Measurements from ENCODE around the gene FOXQ1. TPM values are rescaled to one million over a fixed set of nuclear protein-coding genes. Genes with fewer than 3 reads are reported as not detected.

Gene FOXQ1
- total RNA-seq, 2 experiments from 2014 or later = not detected

DNA sequence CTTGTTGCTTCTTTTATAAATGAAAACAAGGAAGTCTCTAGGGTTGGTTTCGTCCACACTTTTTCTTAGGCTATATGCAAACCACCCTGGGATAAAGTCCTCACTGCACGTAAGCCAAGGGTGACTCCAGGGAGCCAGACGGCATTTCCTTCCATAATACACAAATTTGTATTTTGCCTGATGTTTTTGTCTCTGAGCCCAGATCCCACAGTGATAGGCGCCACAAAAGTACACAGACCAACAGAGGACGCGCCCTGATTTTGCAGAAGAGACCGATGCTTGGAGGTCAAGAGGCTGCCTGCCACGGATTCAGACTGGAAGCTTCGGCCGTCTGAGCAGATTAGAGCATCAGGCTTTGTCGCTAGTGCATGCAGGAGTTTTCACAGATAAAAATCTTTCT, 22.8 kb downstream of the FOXQ1 start:
- Histone ChIP-seq H3K4me2 (ENCODE audit: low read length) (no peak overlapping the region), H4K20me1 (ENCODE audit: insufficient read depth, low read length) (no peaks in the 10 kb centered on the region), H3K4me3 (ENCODE audit: low read depth, low read length, poor library complexity, severe bottlenecking) (no peak overlapping the region), H2AFZ (ENCODE audit: low read length) (no peak overlapping the region), H3K27ac (ENCODE audit: low read depth, low read length, poor library complexity, severe bottlenecking) (no peak overlapping the region), H3K9me3 (ENCODE audit: low read length) (no peaks in the 10 kb centered on the region), H3K4me1 (ENCODE audit: insufficient read depth, low read length, poor library complexity, severe bottlenecking) (no peaks in the 10 kb centered on the region), H3K9me2 (ENCODE audit: insufficient read depth, low read length) (no peaks in the 10 kb centered on the region), H3K79me2 (ENCODE audit: insufficient read depth, low read depth, low read length) (no peaks in the 10 kb centered on the region), H3K36me3 (ENCODE audit: insufficient read depth, low read length) (no peaks in the 10 kb centered on the region)
- DNase-seq (ENCODE audit: low spot score) = no peak
- TF ChIP-seq EZH2phosphoT487 (IDR thresholded peaks at IDR 0.05; ENCODE audit: borderline replicate concordance, low read depth, low read length) (no peak), CTCF (conservative IDR thresholded peaks at IDR 0.05; ENCODE audit: low read length) (no peak)
- intact Hi-C loops (cut with micrococcal nuclease; ENCODE audit: unreplicated experiment) = no loop called here
- POLR2A ChIA-PET = interaction anchor here (0.7 kb wide), 1 partner anchor 19 kb away, joined by 3 read pairs; no protein-coding TSS in a partner anchor
- CTCF ChIA-PET (ENCODE audit: unreplicated experiment) = no interaction called here
- BruUV-seq (replicated peaks) = no TSS peak

GRCh38 chr6:1335367-1336037, 23.6 kb downstream of the FOXQ1 start:
- ChIA-PET CTCF (ENCODE audit: unreplicated experiment) (no interaction called here), POLR2A (interaction anchor here (0.7 kb wide), 1 partner anchor 20 kb away, joined by 3 read pairs; no protein-coding TSS in a partner anchor)
- Histone ChIP-seq H3K36me3 (ENCODE audit: insufficient read depth, low read length) (no peaks in the 10 kb centered on the region), H3K4me3 (ENCODE audit: low read depth, low read length, poor library complexity, severe bottlenecking) (no peak overlapping the region), H3K9me3 (ENCODE audit: low read length) (no peaks in the 10 kb centered on the region), H4K20me1 (ENCODE audit: insufficient read depth, low read length) (no peaks in the 10 kb centered on the region), H3K4me2 (ENCODE audit: low read length) (no peak overlapping the region), H3K4me1 (ENCODE audit: insufficient read depth, low read length, poor library complexity, severe bottlenecking) (no peaks in the 10 kb centered on the region), H3K27ac (ENCODE audit: low read depth, low read length, poor library complexity, severe bottlenecking) (no peak overlapping the region), H2AFZ (ENCODE audit: low read length) (no peak overlapping the region), H3K79me2 (ENCODE audit: insufficient read depth, low read depth, low read length) (no peaks in the 10 kb centered on the region), H3K9me2 (ENCODE audit: insufficient read depth, low read length) (no peaks in the 10 kb centered on the region)
- intact Hi-C loops (cut with micrococcal nuclease; ENCODE audit: unreplicated experiment) = no loop called here
- TF ChIP-seq CTCF (conservative IDR thresholded peaks at IDR 0.05; ENCODE audit: low read length) = no peak
- TF ChIP-seq EZH2phosphoT487 (IDR thresholded peaks at IDR 0.05; ENCODE audit: borderline replicate concordance, low read depth, low read length) = no peak
- no TSS peak for BruUV-seq (replicated peaks)
- no peak for DNase-seq (ENCODE audit: low spot score)

GRCh38 chr6:1336246-1336843, 24.4 kb downstream of the FOXQ1 start:
- no TSS peak for BruUV-seq (replicated peaks)
- H3K36me3 ChIP-seq (ENCODE audit: insufficient read depth, low read length) = no peaks in the 10 kb centered on the region
- no peak for DNase-seq (ENCODE audit: low spot score)
- ChIA-PET CTCF (ENCODE audit: unreplicated experiment) (interaction anchor here (0.6 kb wide), 1 partner anchor 120 kb away, joined by 4 read pairs; no protein-coding TSS in a partner anchor), POLR2A (no interaction called here)
- no peaks in the 10 kb centered on the region for H3K4me1 ChIP-seq (ENCODE audit: insufficient read depth, low read length, poor library complexity, severe bottlenecking)
- H3K79me2 ChIP-seq (ENCODE audit: insufficient read depth, low read depth, low read length) = no peaks in the 10 kb centered on the region
- H3K4me2 ChIP-seq (ENCODE audit: low read length) = no peak overlapping the region
- H2AFZ ChIP-seq (ENCODE audit: low read length) = no peak overlapping the region
- intact Hi-C loops (cut with micrococcal nuclease; ENCODE audit: unreplicated experiment) = no loop called here
- no peaks in the 10 kb centered on the region for H4K20me1 ChIP-seq (ENCODE audit: insufficient read depth, low read length)
- TF ChIP-seq EZH2phosphoT487 (IDR thresholded peaks at IDR 0.05; ENCODE audit: borderline replicate concordance, low read depth, low read length) (no peak), CTCF (conservative IDR thresholded peaks at IDR 0.05; ENCODE audit: low read length) (0 out of 2 replicates have a peak, but pooled peaks have one; percentile 11)
- no peaks in the 10 kb centered on the region for H3K9me3 ChIP-seq (ENCODE audit: low read length)
- no peaks in the 10 kb centered on the region for H3K9me2 ChIP-seq (ENCODE audit: insufficient read depth, low read length)
- no peak overlapping the region for H3K27ac ChIP-seq (ENCODE audit: low read depth, low read length, poor library complexity, severe bottlenecking)
- H3K4me3 ChIP-seq (ENCODE audit: low read depth, low read length, poor library complexity, severe bottlenecking) = no peak overlapping the region
